ENCODE results near the gene CDH23. TPM values are rescaled to one million over a fixed set of nuclear protein-coding genes. Genes with fewer than 3 reads are reported as not detected.

The CDH23 gene
- total RNA-seq, 4 donors from 2014 or later = 2.9 to 16.1 (median 5.9) TPM

DNA sequence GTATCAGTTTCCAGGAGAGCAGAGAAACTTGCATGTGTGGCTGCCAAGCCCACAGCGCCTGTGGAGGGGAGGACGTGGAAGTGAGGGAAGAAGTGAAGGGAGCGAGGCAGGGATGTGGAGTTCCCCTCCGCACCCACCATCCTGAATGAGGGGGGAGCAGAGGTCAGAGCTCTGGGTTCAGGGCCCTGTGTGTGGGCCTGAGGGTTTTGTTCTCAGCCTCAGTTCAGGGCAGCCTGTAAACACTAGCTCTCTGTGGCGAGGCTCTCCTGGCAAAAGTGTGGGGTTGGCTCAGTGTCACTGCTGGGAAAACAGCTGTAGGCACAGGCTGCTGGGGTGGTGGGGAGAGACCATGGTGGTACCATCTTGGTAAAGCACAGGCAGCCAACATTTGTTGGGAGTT, 214.4 kb downstream of the CDH23 start:
- Histone ChIP-seq H3K4me1 (peaks cover 10 to 25% (median 15%) of the 10 kb centered on the region in 4 donors), H3K27me3 (no peaks in the 10 kb centered on the region), H3K36me3 (no peaks in the 10 kb centered on the region), H3K4me3 (no peak overlapping the region), H3K9me3 (no peaks in the 10 kb centered on the region), H3K27ac (no peak overlapping the region)
- no peak for DNase-seq
- in situ Hi-C loops (cut with MboI; ENCODE audit: low pct_ligation_motif_present in 1 of 4, low pct_unique_long_range_greater_than_20kb in 1 of 4, low sequenced_read_pairs in 3 of 4) = no loop called here
- TF ChIP-seq EP300 (IDR thresholded peaks at IDR 0.05; ENCODE audit: low read depth) = no peak
- no peak for TF ChIP-seq POLR2AphosphoS5 (IDR thresholded peaks at IDR 0.05)
- no peak for TF ChIP-seq POLR2A (IDR thresholded peaks at IDR 0.05)
- TF ChIP-seq, protein P1, sequence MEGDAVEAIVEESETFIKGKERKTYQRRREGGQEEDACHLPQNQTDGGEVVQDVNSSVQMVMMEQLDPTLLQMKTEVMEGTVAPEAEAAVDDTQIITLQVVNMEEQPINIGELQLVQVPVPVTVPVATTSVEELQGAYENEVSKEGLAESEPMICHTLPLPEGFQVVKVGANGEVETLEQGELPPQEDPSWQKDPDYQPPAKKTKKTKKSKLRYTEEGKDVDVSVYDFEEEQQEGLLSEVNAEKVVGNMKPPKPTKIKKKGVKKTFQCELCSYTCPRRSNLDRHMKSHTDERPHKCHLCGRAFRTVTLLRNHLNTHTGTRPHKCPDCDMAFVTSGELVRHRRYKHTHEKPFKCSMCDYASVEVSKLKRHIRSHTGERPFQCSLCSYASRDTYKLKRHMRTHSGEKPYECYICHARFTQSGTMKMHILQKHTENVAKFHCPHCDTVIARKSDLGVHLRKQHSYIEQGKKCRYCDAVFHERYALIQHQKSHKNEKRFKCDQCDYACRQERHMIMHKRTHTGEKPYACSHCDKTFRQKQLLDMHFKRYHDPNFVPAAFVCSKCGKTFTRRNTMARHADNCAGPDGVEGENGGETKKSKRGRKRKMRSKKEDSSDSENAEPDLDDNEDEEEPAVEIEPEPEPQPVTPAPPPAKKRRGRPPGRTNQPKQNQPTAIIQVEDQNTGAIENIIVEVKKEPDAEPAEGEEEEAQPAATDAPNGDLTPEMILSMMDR (IDR thresholded peaks at IDR 0.05) = no peak
- intact Hi-C loops (cut with DNase I; ENCODE audit: low total_unique reads) = no loop called here
- 83 to 93% methylated on average over 3 to 5 of the region's 5 CpGs for WGBS, 2 donors (ENCODE audit: low coverage in 1 of 2)

DNA sequence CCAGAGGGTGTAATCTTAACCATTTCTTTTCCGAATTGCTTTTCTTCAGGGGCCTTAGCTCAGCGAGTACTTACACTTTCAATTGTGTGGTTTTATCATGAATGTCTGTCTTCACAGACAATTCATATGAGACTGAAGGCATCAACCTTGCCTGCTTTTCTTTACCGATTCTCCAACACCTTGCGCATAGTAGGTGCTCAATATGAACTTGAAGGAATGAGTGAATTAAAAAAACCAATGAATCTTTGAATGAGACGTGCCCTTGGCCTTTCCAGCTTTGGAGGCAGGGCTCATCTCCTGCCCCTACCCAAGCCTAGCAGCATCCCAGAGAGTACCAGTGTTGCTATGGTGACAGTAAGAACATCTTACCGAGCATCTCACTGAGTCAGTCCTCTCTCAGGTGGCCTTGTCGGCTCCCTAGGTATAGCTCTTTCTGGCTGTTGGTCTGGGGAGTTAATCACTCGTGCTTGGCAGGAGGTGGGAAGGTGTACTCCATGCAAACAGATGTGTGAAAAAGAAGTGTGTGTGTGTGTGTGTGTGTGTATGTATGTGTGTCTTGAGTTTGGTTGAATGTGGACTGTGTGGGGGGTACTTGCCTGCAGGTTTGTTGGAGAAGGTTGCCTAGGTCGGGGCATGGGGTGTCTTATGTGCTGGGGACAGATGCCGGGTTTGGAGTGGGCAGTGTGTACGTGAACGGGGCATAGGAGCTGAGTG, 215.1 kb downstream of the CDH23 start:
- Histone ChIP-seq H3K4me3 (no peak overlapping the region), H3K36me3 (no peaks in the 10 kb centered on the region), H3K27ac (no peak overlapping the region), H3K4me1 (peaks cover 10 to 25% (median 15%) of the 10 kb centered on the region in 4 donors), H3K9me3 (no peaks in the 10 kb centered on the region), H3K27me3 (no peaks in the 10 kb centered on the region)
- 83 to 91% methylated on average over 9 to 12 of the region's 12 CpGs for WGBS, 2 donors (ENCODE audit: low coverage in 1 of 2)
- no peak for DNase-seq
- TF ChIP-seq, protein P1 (IDR thresholded peaks at IDR 0.05) = no peak
- intact Hi-C loops (cut with DNase I; ENCODE audit: low total_unique reads) = no loop called here
- in situ Hi-C loops (cut with MboI; ENCODE audit: low pct_ligation_motif_present in 1 of 4, low pct_unique_long_range_greater_than_20kb in 1 of 4, low sequenced_read_pairs in 3 of 4) = no loop called here

DNA sequence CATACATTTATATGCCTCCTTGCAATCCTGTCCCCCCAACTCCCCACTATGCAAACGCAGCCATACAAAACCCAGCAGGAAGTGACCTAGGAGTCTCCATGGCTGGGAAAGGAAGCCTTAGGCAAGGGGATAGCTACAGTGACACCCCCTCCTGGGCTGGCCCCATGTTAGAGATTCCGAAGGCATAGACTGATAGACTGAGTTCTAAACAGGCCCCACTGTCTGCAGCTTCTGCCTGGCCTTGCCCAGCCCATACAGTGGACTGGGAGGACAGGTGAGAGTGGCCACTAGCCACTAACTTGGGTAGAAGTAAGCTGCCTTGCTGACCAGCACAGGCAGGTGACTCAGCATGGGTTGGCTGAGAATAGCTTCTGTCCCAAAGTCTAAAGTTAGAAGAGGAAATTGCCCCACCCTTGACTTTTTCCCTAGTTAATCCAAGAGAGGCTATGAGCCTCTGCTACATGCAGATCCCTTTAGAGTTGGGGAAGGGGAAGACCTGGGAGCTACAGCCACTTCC, 216.6 kb downstream of the CDH23 start:
- H3K9me3 ChIP-seq = no peaks in the 10 kb centered on the region
- H3K4me3 ChIP-seq = no peak overlapping the region
- in situ Hi-C loops (cut with MboI; ENCODE audit: low pct_ligation_motif_present in 1 of 4, low pct_unique_long_range_greater_than_20kb in 1 of 4, low sequenced_read_pairs in 3 of 4) (no loop called here), intact Hi-C loops (cut with DNase I; ENCODE audit: low total_unique reads) (no loop called here)
- H3K4me1 ChIP-seq = peaks cover 10 to 25% (median 15%) of the 10 kb centered on the region in 4 donors
- WGBS, 2 donors (ENCODE audit: low coverage in 1 of 2) = 55% methylated on average over 2 of the region's 2 CpGs; no CpG with 5 or more reads in 1 of the 2 donors
- no peaks in the 10 kb centered on the region for H3K36me3 ChIP-seq
- no peaks in the 10 kb centered on the region for H3K27me3 ChIP-seq
- TF ChIP-seq POLR2A (IDR thresholded peaks at IDR 0.05) = peak; percentile 43
- TF ChIP-seq, protein P1 (IDR thresholded peaks at IDR 0.05) = no peak
- peak in 2 of 3 donors; percentile 59 to 74 for TF ChIP-seq POLR2AphosphoS5 (IDR thresholded peaks at IDR 0.05)
- peak overlapping the region; percentile 69 to 76 (median 74) for H3K27ac ChIP-seq
- DNase-seq = peak; percentile 68

DNA sequence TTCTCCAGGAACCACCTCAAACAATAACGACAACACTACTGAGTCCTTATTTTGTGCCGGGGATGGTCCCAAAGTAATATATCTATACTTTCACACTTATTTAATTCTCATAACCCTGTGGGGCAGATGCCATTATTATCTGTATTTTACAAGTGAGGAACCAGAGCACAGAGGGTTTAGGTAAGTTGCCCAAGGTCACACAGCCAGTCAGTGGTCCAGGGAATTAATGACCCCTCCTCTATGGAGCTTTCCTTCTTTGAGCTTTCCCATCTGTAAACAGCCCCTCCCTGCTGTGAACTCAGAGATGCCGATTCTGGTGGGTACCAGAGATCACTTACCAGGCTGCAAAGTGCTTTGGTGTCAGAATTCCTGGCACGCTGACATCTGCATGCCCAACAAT, 217.2 kb downstream of the CDH23 start:
- intact Hi-C loops (cut with DNase I; ENCODE audit: low total_unique reads) (no loop called here), in situ Hi-C loops (cut with MboI; ENCODE audit: low pct_ligation_motif_present in 1 of 4, low pct_unique_long_range_greater_than_20kb in 1 of 4, low sequenced_read_pairs in 3 of 4) (no loop called here)
- H3K4me1 ChIP-seq = peaks cover 10 to 25% (median 15%) of the 10 kb centered on the region in 4 donors
- no peaks in the 10 kb centered on the region for H3K36me3 ChIP-seq
- DNase-seq = no peak
- H3K27me3 ChIP-seq = no peaks in the 10 kb centered on the region
- H3K27ac ChIP-seq = peak overlapping the region; percentile 69 to 76 (median 74)
- no peak overlapping the region for H3K4me3 ChIP-seq
- no peak for TF ChIP-seq EP300 (IDR thresholded peaks at IDR 0.05; ENCODE audit: low read depth)
- TF ChIP-seq POLR2A (IDR thresholded peaks at IDR 0.05) = no peak
- no peak for TF ChIP-seq POLR2AphosphoS5 (IDR thresholded peaks at IDR 0.05)
- TF ChIP-seq, protein P1 (IDR thresholded peaks at IDR 0.05) = no peak
- WGBS, 2 donors (ENCODE audit: low coverage in 1 of 2) = 82 to 94% methylated on average over 3 to 4 of the region's 4 CpGs
- no peaks in the 10 kb centered on the region for H3K9me3 ChIP-seq

All from transverse colon (tissue), 4 donors.